ENCODE data around the gene CLEC16A. TPM values are rescaled to one million over a fixed set of nuclear protein-coding genes. Genes with fewer than 3 reads are reported as not detected.

The CLEC16A gene
- total and polyA plus RNA-seq, 9 of the 15 experiments (the other 6 are each of a cell fraction or from before 2014, with no cell fraction given) = 1.00 to 22.3 (median 10.0) TPM

DNA sequence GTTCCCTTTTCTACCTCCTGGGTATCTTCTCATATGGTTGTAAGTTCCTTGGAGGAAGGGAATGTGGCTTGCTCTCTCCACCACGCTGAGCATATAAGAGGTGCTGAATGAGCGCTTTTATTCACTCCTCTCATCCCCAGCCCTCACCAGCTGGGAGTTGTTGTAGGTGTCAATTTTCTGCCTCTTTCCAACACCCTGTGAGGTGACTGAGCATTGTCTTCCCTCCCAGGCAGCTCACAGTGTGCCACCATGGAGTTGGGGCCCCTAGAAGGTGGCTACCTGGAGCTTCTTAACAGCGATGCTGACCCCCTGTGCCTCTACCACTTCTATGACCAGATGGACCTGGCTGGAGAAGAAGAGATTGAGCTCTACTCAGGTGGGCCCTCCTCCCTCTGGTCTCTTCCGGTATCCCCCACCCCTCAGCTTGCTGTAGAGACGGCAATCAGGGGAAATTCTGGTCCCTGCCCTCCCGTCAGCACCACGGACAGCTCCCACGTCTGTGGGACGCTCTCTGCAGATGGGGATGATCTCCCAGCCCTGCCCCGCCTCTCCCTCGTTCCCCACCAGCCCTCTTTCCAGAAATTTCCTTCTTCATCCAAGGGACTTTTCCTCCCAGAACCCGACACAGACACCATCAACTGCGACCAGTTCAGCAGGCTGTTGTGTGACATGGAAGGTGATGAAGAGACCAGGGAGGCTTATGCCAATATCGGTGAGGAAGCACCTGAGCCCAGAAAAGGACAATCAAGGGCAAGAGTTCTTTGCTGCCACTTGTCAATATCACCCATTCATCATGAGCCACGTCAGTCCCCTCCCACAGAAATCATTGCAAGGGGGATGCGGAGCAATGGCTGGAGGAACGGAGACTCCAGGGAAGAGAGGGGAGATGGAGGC, 49.1 kb upstream of the CLEC16A start (continued):
- no peak for TF ChIP-seq ZNF318 (IDR thresholded peaks at IDR 0.05; ENCODE audit: borderline replicate concordance in 1 of 2, low read depth in 1 of 2)
- TF ChIP-seq, protein P1, sequence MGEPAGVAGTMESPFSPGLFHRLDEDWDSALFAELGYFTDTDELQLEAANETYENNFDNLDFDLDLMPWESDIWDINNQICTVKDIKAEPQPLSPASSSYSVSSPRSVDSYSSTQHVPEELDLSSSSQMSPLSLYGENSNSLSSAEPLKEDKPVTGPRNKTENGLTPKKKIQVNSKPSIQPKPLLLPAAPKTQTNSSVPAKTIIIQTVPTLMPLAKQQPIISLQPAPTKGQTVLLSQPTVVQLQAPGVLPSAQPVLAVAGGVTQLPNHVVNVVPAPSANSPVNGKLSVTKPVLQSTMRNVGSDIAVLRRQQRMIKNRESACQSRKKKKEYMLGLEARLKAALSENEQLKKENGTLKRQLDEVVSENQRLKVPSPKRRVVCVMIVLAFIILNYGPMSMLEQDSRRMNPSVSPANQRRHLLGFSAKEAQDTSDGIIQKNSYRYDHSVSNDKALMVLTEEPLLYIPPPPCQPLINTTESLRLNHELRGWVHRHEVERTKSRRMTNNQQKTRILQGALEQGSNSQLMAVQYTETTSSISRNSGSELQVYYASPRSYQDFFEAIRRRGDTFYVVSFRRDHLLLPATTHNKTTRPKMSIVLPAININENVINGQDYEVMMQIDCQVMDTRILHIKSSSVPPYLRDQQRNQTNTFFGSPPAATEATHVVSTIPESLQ (CRISPR knock-in tag; IDR thresholded peaks at IDR 0.05) = no peak
- peak in 1 of 2 experiments; percentile 86; a peak in 2 of 4 replicates for TF ChIP-seq RCOR1 (IDR thresholded peaks at IDR 0.05; ENCODE audit: borderline replicate concordance in 1 of 2, low read depth in 2 of 2, low read length in 2 of 2)
- TF ChIP-seq, protein P2, sequence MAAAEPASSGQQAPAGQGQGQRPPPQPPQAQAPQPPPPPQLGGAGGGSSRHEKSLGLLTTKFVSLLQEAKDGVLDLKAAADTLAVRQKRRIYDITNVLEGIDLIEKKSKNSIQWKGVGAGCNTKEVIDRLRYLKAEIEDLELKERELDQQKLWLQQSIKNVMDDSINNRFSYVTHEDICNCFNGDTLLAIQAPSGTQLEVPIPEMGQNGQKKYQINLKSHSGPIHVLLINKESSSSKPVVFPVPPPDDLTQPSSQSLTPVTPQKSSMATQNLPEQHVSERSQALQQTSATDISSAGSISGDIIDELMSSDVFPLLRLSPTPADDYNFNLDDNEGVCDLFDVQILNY (CRISPR knock-in tag; IDR thresholded peaks at IDR 0.05) = 0 out of 2 replicates have a peak, but pooled peaks have one; percentile 27
- no peak for TF ChIP-seq TCF7 (IDR thresholded peaks at IDR 0.05; ENCODE audit: borderline replicate concordance)
- peak; percentile 50; the same call in 1 of the 2 replicates for TF ChIP-seq ZNF263 (CRISPR knock-in tag; IDR thresholded peaks at IDR 0.05; ENCODE audit: borderline replicate concordance)
- TF ChIP-seq NR2C2 (CRISPR knock-in tag; IDR thresholded peaks at IDR 0.05) = peak; percentile 58; the same call in 1 of the 2 replicates
- TF ChIP-seq NR2C2 (tag; IDR thresholded peaks at IDR 0.05) = no peak
- TF ChIP-seq ZNF224 (CRISPR knock-in tag; IDR thresholded peaks at IDR 0.05) = no peak; the same call in 1 of the 2 replicates
- no peak for TF ChIP-seq BRD4 (IDR thresholded peaks at IDR 0.05)
- peak; percentile 62 for TF ChIP-seq CXXC5 (CRISPR knock-in tag; IDR thresholded peaks at IDR 0.05)
- TF ChIP-seq CEBPG (CRISPR knock-in tag; IDR thresholded peaks at IDR 0.05) = peak; percentile 23; the same call in 1 of the 2 replicates
- TF ChIP-seq CEBPG (tag; conservative IDR thresholded peaks at IDR 0.05 in 1 of 2, IDR thresholded peaks at IDR 0.05 in 1 of 2) = no peak
- TF ChIP-seq MECOM (CRISPR knock-in tag; IDR thresholded peaks at IDR 0.05) = peak; percentile 65; the same call in 1 of the 2 replicates
- no peak for TF ChIP-seq ZKSCAN3 (CRISPR knock-in tag; IDR thresholded peaks at IDR 0.05)
- no peak for TF ChIP-seq ZBTB8A (IDR thresholded peaks at IDR 0.05; ENCODE audit: partially characterized antibody)

Measured in K562 (cell line).